Karpas-422 (cell line): ENCODE measurements around the gene ZNF92. TPM values are rescaled to one million over a fixed set of nuclear protein-coding genes. Genes with fewer than 3 reads are reported as not detected.
A peak's percentile ranks its signal among the peaks of the same experiment; 100 is the strongest.
"Not testable (repeated sequence)": the region's sequence is repeated elsewhere in the genome, so short reads cannot be mapped to it uniquely, and the experiment has no call there.

Experiments
- DNase-seq: peaks from one replicate; pipeline ENCODE4 v3.0.0-alpha.2; 2015
- H2AFZ ChIP-seq: fragments of 200-600 bp; sonication (generic); 2 replicates; pipeline ENCODE4 v1.6.1; 2014; ENCODE audit warnings: antibody characterized with exemption, low read length, mixed read lengths
- H3K27ac ChIP-seq: fragments of 200-600 bp; sonication (generic); 2 replicates; pipeline ENCODE4 v1.5.1; 2014; ENCODE audit warnings: mild to moderate bottlenecking, low read length, moderate library complexity
- H3K27me3 ChIP-seq: fragments of 200-600 bp; sonication (generic); 2 replicates; pipeline ENCODE4 v1.6.1; 2014; ENCODE audit warnings: low read length, mixed read lengths
- H3K36me3 ChIP-seq: fragments of 200-600 bp; sonication (generic); 2 replicates; pipeline ENCODE4 v1.6.1; 2014; ENCODE audit warnings: low read length, mixed read lengths; ENCODE audit not compliant: insufficient read depth
- H3K4me1 ChIP-seq: fragments of 200-600 bp; sonication (generic); 2 replicates; pipeline ENCODE4 v1.6.1; 2014; ENCODE audit warnings: mild to moderate bottlenecking, low read length, mixed read lengths
- H3K4me2 ChIP-seq: fragments of 200-600 bp; sonication (generic); 2 replicates; pipeline ENCODE4 v1.6.1; 2014; ENCODE audit warnings: low read length, low read depth, mild to moderate bottlenecking; ENCODE audit not compliant: poor library complexity, severe bottlenecking
- H3K4me3 ChIP-seq: fragments of 200-600 bp; sonication (generic); 2 replicates; pipeline ENCODE4 v1.5.1; 2014; ENCODE audit warnings: mild to moderate bottlenecking, antibody characterized with exemption, low read length, mixed read lengths
- H3K79me2 ChIP-seq: fragments of 200-600 bp; sonication (generic); 2 replicates; pipeline ENCODE4 v1.6.1; 2014; ENCODE audit warnings: mild to moderate bottlenecking, low read length, mixed read lengths
- H3K9ac ChIP-seq: fragments of 200-600 bp; sonication (generic); 2 replicates; pipeline ENCODE4 v1.6.0; 2014; ENCODE audit warnings: low read length
- H3K9me2 ChIP-seq: fragments of 200-600 bp; sonication (generic), shearing (Covaris generic); replicated peaks from 2 replicates; pipeline ENCODE4 v1.6.0; 2014; ENCODE audit warnings: mild to moderate bottlenecking, low read length, moderate library complexity; ENCODE audit not compliant: insufficient read depth
- H3K9me3 ChIP-seq: fragments of 300-700, 200-600 bp; sonication (generic); 2 replicates; pipeline ENCODE4 v1.6.1; 2014; ENCODE audit warnings: low read length, mixed read lengths
- H4K20me1 ChIP-seq: fragments of 200-600 bp; sonication (generic); 2 replicates; pipeline ENCODE4 v1.6.1; 2014; ENCODE audit warnings: mild to moderate bottlenecking, antibody characterized with exemption, low read length, low read depth; ENCODE audit not compliant: insufficient read depth
- total RNA-seq: library from RNA; depleted of rRNA; stranded (reverse); fragments of >200 nt; shearing (Covaris generic); gene quantifications from 2 replicates; pipeline ENCODE4 v1.2.3, GENCODE V29; 2014; ENCODE audit warnings: low replicate concordance

The ZNF92 gene
- total RNA-seq, 1 experiment from 2014 or later = 38.2 TPM

DNA sequence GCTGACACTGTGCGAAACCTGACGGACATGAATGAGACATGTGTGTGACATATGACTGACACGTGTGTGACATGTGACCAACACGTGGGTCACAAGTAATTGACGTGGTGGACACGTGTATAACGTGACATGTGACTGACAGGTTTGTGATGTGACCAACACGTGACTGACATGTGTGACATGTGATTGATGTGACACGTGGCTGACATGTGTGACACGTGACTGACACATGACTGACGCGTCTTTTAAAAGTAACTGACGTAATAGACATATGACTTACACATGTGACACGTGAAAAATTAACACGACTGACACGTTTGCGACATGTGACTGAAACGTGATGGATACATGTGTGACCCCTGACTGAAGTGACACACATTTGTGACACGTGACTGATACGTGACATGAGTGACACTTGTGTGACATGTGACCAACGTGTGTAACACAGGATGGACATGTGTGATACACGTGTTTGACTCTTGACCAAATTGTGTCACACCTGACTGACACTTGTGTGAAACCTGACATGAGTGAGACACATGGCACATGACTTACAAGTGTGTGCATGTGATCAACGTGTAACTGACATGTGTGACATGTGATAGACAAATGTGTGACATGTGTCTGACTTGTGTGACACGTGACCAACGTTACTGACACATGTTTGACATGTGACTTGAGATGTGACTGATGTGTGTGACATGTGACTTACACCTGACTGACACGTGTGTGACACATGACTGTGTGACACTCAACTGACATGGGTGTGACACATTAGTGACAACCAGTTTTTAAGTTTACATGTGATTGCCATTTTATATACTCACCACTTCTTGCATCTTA, 56.9 kb downstream of the ZNF92 start:
- Histone ChIP-seq H4K20me1 (no peaks in the 10 kb centered on the region), H3K79me2 (no peaks in the 10 kb centered on the region), H3K4me2 (no peak overlapping the region), H3K9me3 (peaks cover 12% of the 10 kb centered on the region), H3K9ac (no peak overlapping the region), H3K27ac (no peak overlapping the region), H3K4me3 (no peak overlapping the region), H3K9me2 (no peaks in the 10 kb centered on the region), H2AFZ (no peak overlapping the region), H3K27me3 (no peaks in the 10 kb centered on the region), H3K36me3 (no peaks in the 10 kb centered on the region), H3K4me1 (no peaks in the 10 kb centered on the region)
- DNase-seq = no peak

DNA sequence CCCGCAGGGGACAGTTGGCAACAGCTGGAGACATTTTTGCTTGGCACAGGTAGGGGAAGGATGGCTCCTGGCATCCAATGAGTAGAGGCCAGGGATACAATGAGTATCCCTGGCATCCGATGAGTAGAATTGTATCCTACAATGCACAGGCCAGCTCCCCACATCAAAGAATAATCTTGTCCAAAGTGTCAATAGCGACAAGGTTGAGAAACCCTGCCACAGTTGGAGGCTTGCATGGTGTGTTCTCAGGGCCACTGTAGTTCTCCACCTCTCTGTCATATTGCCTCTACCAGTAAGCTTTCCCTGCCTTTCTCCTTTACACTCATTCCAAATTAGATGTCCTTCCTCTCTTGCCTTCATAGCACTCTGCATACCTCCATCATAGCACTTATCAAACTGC, 60.7 kb downstream of the ZNF92 start:
- no peak overlapping the region for H3K4me2 ChIP-seq

DNA sequence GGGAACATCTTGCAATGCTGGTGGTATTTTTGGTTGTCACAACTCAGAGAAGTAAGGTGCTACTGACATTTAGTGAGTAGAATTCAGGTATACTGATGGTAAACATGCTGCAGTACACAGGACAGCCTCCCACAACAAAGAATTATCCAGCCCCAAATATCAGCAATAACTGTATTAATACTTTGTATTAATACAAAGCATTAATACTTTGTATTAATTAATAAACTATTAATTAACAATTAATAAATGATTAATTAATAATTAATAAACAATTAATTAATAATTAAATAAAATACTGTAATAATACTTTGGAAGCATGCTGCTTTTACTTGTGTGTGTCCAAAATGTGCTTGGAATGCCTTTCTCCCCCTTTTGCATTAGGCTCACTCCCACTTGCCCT, 62.5 kb downstream of the ZNF92 start:
- H4K20me1 ChIP-seq = no peaks in the 10 kb centered on the region
- no peak overlapping the region for H3K4me3 ChIP-seq

More for the DNA sequence above, 60.7 kb downstream of the ZNF92 start:
- H3K27me3 ChIP-seq = no peaks in the 10 kb centered on the region
- DNase-seq = no peak
- no peaks in the 10 kb centered on the region for H4K20me1 ChIP-seq
- no peaks in the 10 kb centered on the region for H3K9me2 ChIP-seq
- H2AFZ ChIP-seq = no peak overlapping the region
- no peak overlapping the region for H3K27ac ChIP-seq
- H3K4me3 ChIP-seq = no peak overlapping the region
- H3K79me2 ChIP-seq = no peaks in the 10 kb centered on the region
- H3K9me3 ChIP-seq = peaks cover 11% of the 10 kb centered on the region
- no peaks in the 10 kb centered on the region for H3K4me1 ChIP-seq
- no peak overlapping the region for H3K9ac ChIP-seq
- H3K36me3 ChIP-seq = no peaks in the 10 kb centered on the region

DNA sequence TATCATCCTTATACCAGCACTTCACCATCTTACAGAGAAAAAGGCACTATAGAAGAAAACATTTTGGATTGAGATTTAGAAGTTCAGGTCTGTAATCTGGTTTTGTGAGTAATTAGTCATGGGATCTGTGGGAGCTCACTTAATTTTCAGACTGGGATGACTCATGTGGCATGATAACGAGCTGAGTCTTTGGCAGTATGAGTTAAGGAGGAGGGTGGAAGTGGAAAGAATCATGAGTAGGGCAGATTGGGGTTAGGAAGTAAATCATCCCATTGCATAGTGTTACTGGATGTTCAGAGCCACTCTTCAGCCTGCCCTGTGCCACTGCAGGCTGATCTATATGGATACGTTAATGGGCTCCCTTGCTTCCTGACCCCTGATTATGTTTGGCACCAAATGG, 64.9 kb downstream of the ZNF92 start:
- Histone ChIP-seq H2AFZ (no peak overlapping the region), H3K79me2 (no peaks in the 10 kb centered on the region), H3K4me2 (no peak overlapping the region), H3K9me2 (no peaks in the 10 kb centered on the region), H3K9me3 (no peaks in the 10 kb centered on the region), H3K9ac (no peak overlapping the region), H3K4me3 (no peak overlapping the region), H4K20me1 (no peaks in the 10 kb centered on the region), H3K36me3 (no peaks in the 10 kb centered on the region), H3K27ac (no peak overlapping the region), H3K4me1 (no peaks in the 10 kb centered on the region), H3K27me3 (no peaks in the 10 kb centered on the region)
- no peak for DNase-seq

More for the DNA sequence above, 62.5 kb downstream of the ZNF92 start:
- H3K36me3 ChIP-seq = no peaks in the 10 kb centered on the region
- no peaks in the 10 kb centered on the region for H3K9me3 ChIP-seq
- no peaks in the 10 kb centered on the region for H3K9me2 ChIP-seq
- H3K4me1 ChIP-seq = no peaks in the 10 kb centered on the region
- H2AFZ ChIP-seq = no peak overlapping the region
- DNase-seq = no peak
- no peak overlapping the region for H3K4me2 ChIP-seq
- H3K27me3 ChIP-seq = no peaks in the 10 kb centered on the region
- H3K27ac ChIP-seq = no peak overlapping the region
- no peaks in the 10 kb centered on the region for H3K79me2 ChIP-seq
- H3K9ac ChIP-seq = no peak overlapping the region

DNA sequence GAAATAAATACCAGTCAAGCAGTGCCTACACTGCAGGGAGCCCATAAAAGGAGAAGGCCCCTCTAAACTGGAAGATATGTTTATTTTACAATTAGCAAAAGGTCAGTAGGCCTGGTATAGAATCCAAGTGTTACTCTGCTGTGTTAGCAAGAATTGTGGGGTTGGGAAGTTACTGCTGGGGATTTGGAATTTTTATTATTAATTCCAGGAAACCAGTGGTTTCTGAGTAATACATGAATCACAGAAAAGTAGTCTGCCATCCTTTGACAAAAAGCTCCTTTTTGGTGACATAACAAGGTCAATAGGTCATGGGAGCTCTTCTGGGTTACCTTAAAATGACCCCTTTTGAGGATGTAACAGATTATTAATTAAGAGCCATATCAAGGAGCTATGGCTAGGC, 67.4 kb downstream of the ZNF92 start:
- Histone ChIP-seq H3K9me2 (no peaks in the 10 kb centered on the region), H3K4me2 (no peak overlapping the region), H3K9me3 (no peaks in the 10 kb centered on the region), H2AFZ (no peak overlapping the region), H3K4me3 (no peak overlapping the region), H3K36me3 (no peaks in the 10 kb centered on the region), H3K27me3 (no peaks in the 10 kb centered on the region), H3K79me2 (no peaks in the 10 kb centered on the region), H4K20me1 (no peaks in the 10 kb centered on the region), H3K4me1 (no peaks in the 10 kb centered on the region), H3K27ac (no peak overlapping the region), H3K9ac (no peak overlapping the region)
- no peak for DNase-seq

DNA sequence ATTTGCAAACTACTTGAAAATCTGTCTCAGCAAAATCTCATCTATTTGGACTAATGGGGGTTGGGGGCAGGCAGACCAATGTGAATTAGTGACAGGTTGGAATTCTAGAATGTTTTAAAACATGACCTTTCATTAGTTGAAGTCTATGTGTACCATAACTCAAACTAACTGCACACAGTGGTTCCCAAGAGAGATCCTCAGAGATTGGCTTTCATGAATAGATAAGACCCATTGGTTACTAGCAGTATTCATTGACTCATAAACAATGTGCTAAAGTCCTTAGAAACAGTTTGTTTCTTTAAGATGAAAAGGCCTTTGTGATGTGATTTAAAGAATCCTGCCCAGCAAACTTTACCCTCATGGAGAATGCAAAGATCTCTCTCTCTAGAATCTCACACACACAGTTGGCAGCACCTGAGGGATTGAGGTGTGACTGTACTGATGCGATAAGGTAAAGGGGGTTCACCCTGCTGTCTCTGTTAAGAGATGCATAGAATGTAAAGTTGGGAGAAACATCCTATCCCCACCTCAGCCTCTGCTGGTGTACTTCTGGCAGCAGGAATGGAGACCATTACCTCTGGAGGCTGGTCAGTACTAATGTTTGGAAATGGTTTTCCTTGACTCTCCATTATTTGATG, 70.7 kb downstream of the ZNF92 start:
- Histone ChIP-seq H2AFZ (no peak overlapping the region), H3K4me3 (no peak overlapping the region), H3K9ac (no peak overlapping the region), H3K27ac (no peak overlapping the region), H3K9me2 (no peaks in the 10 kb centered on the region), H4K20me1 (no peaks in the 10 kb centered on the region), H3K4me2 (no peak overlapping the region), H3K27me3 (no peaks in the 10 kb centered on the region), H3K36me3 (no peaks in the 10 kb centered on the region), H3K9me3 (no peaks in the 10 kb centered on the region), H3K79me2 (no peaks in the 10 kb centered on the region), H3K4me1 (no peaks in the 10 kb centered on the region)
- no peak for DNase-seq

DNA sequence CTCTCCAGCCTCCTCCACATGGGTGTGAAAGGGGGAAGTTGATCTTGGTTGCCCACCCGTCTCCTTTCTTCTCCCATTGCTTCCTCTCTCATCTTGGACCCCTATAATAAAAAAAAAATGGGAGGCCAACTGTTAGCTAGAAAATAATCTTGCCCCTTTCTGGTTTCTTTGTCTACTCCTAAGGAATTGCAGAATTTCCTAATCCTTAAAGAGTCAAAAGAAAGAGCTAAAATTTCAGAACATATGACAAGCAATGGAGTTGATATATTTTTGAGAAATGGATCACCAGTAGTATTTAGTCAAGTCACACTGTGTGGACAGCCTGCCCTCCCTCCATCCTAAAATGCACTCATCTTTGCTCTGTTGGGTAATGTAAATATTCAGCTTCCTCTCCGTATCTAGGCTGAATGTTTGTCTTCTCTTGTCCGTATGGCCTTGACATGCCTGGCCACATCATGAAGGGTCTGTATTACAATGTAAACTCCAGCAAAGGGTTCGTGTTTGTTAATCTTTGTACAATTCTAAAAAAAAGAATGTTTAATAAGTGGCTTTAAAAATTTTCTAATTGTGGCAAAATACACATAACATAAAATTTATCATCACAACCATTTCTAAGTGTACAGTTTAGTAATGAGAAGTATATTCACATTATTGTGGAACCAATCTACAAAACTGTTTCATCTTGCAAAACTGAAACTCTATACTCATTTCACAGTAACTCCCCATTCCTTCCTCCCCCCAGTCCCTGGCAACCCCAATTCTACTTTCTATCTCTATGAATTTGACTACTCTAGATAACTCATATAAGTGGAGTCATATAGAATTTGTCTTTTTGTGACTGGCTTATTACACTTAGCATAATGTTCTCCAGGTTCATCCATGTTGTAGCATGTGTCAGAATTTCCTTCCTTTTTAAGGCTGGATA, 71.5 kb downstream of the ZNF92 start:
- no peaks in the 10 kb centered on the region for H3K79me2 ChIP-seq
- no peaks in the 10 kb centered on the region for H4K20me1 ChIP-seq
- H3K27me3 ChIP-seq = no peaks in the 10 kb centered on the region
- H3K27ac ChIP-seq = no peak overlapping the region
- no peak overlapping the region for H3K9ac ChIP-seq
- H3K4me2 ChIP-seq = no peak overlapping the region
- H3K36me3 ChIP-seq = no peaks in the 10 kb centered on the region
- H3K4me3 ChIP-seq = no peak overlapping the region
- no peaks in the 10 kb centered on the region for H3K4me1 ChIP-seq
- H2AFZ ChIP-seq = no peak overlapping the region
- H3K9me3 ChIP-seq = no peaks in the 10 kb centered on the region
- no peak for DNase-seq
- H3K9me2 ChIP-seq = no peaks in the 10 kb centered on the region

DNA sequence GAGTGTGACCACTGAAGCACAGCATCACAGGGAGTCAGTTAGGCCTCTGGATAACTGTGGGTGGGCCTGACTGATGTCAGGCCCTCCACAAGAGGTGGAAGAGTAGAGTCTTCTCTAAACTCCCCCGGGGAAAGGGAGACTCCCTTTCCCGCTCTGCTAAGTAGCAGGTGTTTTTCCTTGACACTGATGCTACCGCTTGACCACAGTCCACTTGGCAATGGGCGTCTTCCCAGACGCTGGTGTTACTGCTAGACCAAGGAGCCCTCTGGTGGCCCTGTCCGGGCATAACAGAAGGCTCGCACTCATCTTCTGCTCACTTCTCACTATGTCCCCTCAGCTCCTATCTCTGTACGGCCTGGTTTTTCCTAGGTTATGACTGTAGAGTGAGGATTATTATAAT, 73.4 kb downstream of the ZNF92 start:
- not testable (repeated sequence) for H3K4me1 ChIP-seq, H2AFZ ChIP-seq, H3K4me2 ChIP-seq, H3K36me3 ChIP-seq, H3K9me3 ChIP-seq, H3K9me2 ChIP-seq, H3K79me2 ChIP-seq, H3K9ac ChIP-seq, H4K20me1 ChIP-seq, H3K27me3 ChIP-seq, H3K4me3 ChIP-seq, H3K27ac ChIP-seq
- DNase-seq = peak; percentile 51
